Tibial nerve (tissue), 4 donors: Measurements from ENCODE around the gene OR56A3. TPM values are rescaled to one million over a fixed set of nuclear protein-coding genes. Genes with fewer than 3 reads are reported as not detected.

Experiments used
- DNase-seq, 2 donors: peaks; one replicate each; pipeline ENCODE4 v3.0.0-alpha.2; 2019; ENCODE audit warnings: low spot score in 2 of 2
- H3K27ac ChIP-seq, 4 donors: fragments of 200-600 bp; sonication (generic) in 3 of 4; one replicate each; pipeline ENCODE4 v1.5.1; 2017 to 2019; ENCODE audit warnings: mild to moderate bottlenecking in 1 of 4
- H3K27me3 ChIP-seq, 2 donors: fragments of 200-600 bp; sonication (generic) in 1 of 2; one replicate each; pipeline versions ENCODE4 v1.5.1 to v1.6.0; 2017 to 2019
- H3K36me3 ChIP-seq, 3 donors: fragments of 200-600 bp; sonication (generic); one replicate each; pipeline ENCODE4 v1.5.1; 2018 to 2019
- H3K4me1 ChIP-seq, 4 donors: fragments of 200-600 bp; sonication (generic) in 3 of 4; one replicate each; pipeline ENCODE4 v1.5.1; 2017 to 2019
- H3K4me3 ChIP-seq, 4 donors: fragments of 200-600 bp; sonication (generic) in 3 of 4; one replicate each; pipeline ENCODE4 v1.5.1; 2017 to 2019; ENCODE audit warnings: mild to moderate bottlenecking in 1 of 4, moderate library complexity in 1 of 4
- H3K9me3 ChIP-seq, 4 donors: fragments of 200-600 bp; sonication (generic) in 3 of 4; one replicate each; pipeline ENCODE4 v1.5.1; 2017 to 2019
- CTCF ChIP-seq, 5 experiments: fragments of 200-600 bp in 3 of 5; fragments of 450-650 bp in 2 of 5; sonication (generic) in 3 of 5; IDR thresholded peaks; one replicate each; pipeline ENCODE4 v1.5.1; 2016 to 2019; ENCODE audit warnings: antibody characterized with exemption in 5 of 5, mild to moderate bottlenecking in 3 of 5, moderate library complexity in 2 of 5
- EP300 ChIP-seq, 2 donors: sonication (generic); formaldehyde crosslinking; IDR thresholded peaks; one replicate each; pipeline ENCODE4 v1.6.1; 2017; ENCODE audit warnings: antibody characterized with exemption in 2 of 2, mild to moderate bottlenecking in 1 of 2
- POLR2A ChIP-seq, 2 donors: fragments of 450-650 bp; IDR thresholded peaks; one replicate each; pipeline ENCODE4 v1.6.1; 2017; ENCODE audit warnings: antibody characterized with exemption in 2 of 2, mild to moderate bottlenecking in 2 of 2, moderate library complexity in 2 of 2
- WGBS, 2 donors: methylation state at CpG; one replicate each; pipeline ENCODE4 v1.1.5; 2018; 5-methylcytosine and 5-hydroxymethylcytosine counted together
- total RNA-seq, 4 donors: library from RNA; depleted of rRNA; stranded (reverse); fragments of >200 nt; gene quantifications; one replicate each; pipeline ENCODE4 v1.1.0, GENCODE V29; 2016

Gene OR56A3
- total RNA-seq, 4 donors from 2014 or later: not detected

- H3K9me3 ChIP-seq: peaks cover 0 to 42% (median 0%) of the 10 kb centered on the region in 4 donors
- 93% methylated on average over 14 to 19 of the region's 19 CpGs for WGBS, 2 donors
- H3K36me3 ChIP-seq: no peaks in the 10 kb centered on the region
- DNase-seq: no peak
- TF ChIP-seq EP300 (IDR thresholded peaks at IDR 0.05): no peak
- TF ChIP-seq POLR2A (IDR thresholded peaks at IDR 0.05): no peak
- TF ChIP-seq CTCF (IDR thresholded peaks at IDR 0.05): no peak
- no peak overlapping the region for H3K27ac ChIP-seq
- H3K27me3 ChIP-seq: no peaks in the 10 kb centered on the region
- no peaks in the 10 kb centered on the region for H3K4me1 ChIP-seq
- no peak overlapping the region for H3K4me3 ChIP-seq
These were observed 11.4 kb upstream of the OR56A3 start for GRCh38 chr11:5930614-5931013.

GRCh38 chr11:5931061-5931460 lies 11.0 kb upstream of the OR56A3 start:
- no peak for DNase-seq

GRCh38 chr11:5932671-5933070 lies 9.4 kb upstream of the OR56A3 start:
- Histone ChIP-seq H3K9me3 (peaks cover 0 to 39% (median 0%) of the 10 kb centered on the region in 4 donors), H3K36me3 (no peaks in the 10 kb centered on the region), H3K4me3 (no peak overlapping the region), H3K27ac (no peak overlapping the region), H3K4me1 (no peaks in the 10 kb centered on the region), H3K27me3 (no peaks in the 10 kb centered on the region)
- no peak for DNase-seq
- 94 to 95% methylated on average over 11 of the region's 11 CpGs for WGBS, 2 donors
- no peak for TF ChIP-seq POLR2A (IDR thresholded peaks at IDR 0.05)
- TF ChIP-seq EP300 (IDR thresholded peaks at IDR 0.05): no peak
- no peak for TF ChIP-seq CTCF (IDR thresholded peaks at IDR 0.05)

More at GRCh38 chr11:5931061-5931460, 11.0 kb upstream of the OR56A3 start:
- no peaks in the 10 kb centered on the region for H3K4me1 ChIP-seq
- H3K4me3 ChIP-seq: no peak overlapping the region
- H3K9me3 ChIP-seq: peaks cover 0 to 39% (median 0%) of the 10 kb centered on the region in 4 donors
- no peak overlapping the region for H3K27ac ChIP-seq
- 92 to 96% methylated on average over 8 of the region's 8 CpGs for WGBS, 2 donors
- no peak for TF ChIP-seq EP300 (IDR thresholded peaks at IDR 0.05)
- TF ChIP-seq CTCF (IDR thresholded peaks at IDR 0.05): no peak
- no peak for TF ChIP-seq POLR2A (IDR thresholded peaks at IDR 0.05)
- H3K36me3 ChIP-seq: no peaks in the 10 kb centered on the region
- H3K27me3 ChIP-seq: no peaks in the 10 kb centered on the region

- TF ChIP-seq CTCF (IDR thresholded peaks at IDR 0.05) (no peak), POLR2A (IDR thresholded peaks at IDR 0.05) (no peak)
- H3K4me1 ChIP-seq: no peaks in the 10 kb centered on the region
- no peak for DNase-seq
- no peaks in the 10 kb centered on the region for H3K27me3 ChIP-seq
- H3K36me3 ChIP-seq: no peaks in the 10 kb centered on the region
- 89 to 93% methylated on average over 10 of the region's 10 CpGs for WGBS, 2 donors
- no peak overlapping the region for H3K27ac ChIP-seq
- H3K4me3 ChIP-seq: no peak overlapping the region
- peaks cover 0 to 36% (median 0%) of the 10 kb centered on the region in 4 donors for H3K9me3 ChIP-seq
These were observed 8.9 kb upstream of the OR56A3 start for GRCh38 chr11:5933116-5933515.

- Histone ChIP-seq H3K4me3 (no peak overlapping the region), H3K27ac (no peak overlapping the region), H3K36me3 (no peaks in the 10 kb centered on the region), H3K9me3 (peaks cover 0 to 7% (median 0%) of the 10 kb centered on the region in 4 donors), H3K4me1 (no peaks in the 10 kb centered on the region), H3K27me3 (no peaks in the 10 kb centered on the region)
- WGBS, 2 donors: 92 to 96% methylated on average over 39 of the region's 39 CpGs
- TF ChIP-seq CTCF (IDR thresholded peaks at IDR 0.05): no peak
- TF ChIP-seq EP300 (IDR thresholded peaks at IDR 0.05): no peak
- TF ChIP-seq POLR2A (IDR thresholded peaks at IDR 0.05): no peak
- DNase-seq: no peak
These were observed 4.0 kb upstream of the OR56A3 start for GRCh38 chr11:5937868-5938602.
